Measurements from ENCODE around the gene GYG2. TPM values are rescaled to one million over a fixed set of nuclear protein-coding genes. Genes with fewer than 3 reads are reported as not detected.
A peak's percentile ranks its signal among the peaks of the same experiment; 100 is the strongest.

GYG2 gene
- total RNA-seq, 1 donor from 2014 or later: 117 TPM

DNA sequence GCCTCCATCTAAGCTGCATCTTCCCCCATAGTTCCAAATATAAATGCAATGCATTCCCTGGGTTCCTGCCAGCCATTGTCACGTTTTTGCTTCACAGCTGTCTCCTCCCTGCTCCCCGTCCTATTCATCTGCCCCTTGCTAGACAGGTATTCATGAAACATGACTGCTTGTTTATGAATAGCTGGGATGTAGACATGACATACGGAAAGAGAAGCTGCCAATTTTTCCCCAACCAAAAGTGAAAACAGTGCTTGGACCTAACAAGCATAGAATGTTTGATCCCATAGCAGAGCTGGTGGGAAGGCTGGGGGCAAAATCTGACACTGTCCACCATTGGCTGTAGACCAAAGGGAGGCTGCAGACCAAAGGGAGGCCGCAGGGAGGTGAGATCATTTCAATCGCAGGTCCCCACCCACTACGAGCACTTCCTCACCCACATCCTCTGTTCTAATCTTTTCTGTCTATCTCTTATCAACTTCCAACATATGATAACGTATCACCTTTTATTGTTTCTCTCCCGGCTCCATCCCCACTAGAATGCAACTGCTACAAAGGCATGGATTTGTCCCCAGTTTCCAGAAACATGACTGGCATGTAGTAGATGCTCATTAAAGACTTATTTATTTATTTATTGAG, 8.5 kb upstream of the GYG2 start:
- Mint-ChIP-seq H3K4me3 (ENCODE audit: low read depth) (no peak overlapping the region), H3K4me1 (ENCODE audit: low read depth) (no peaks in the 10 kb centered on the region), H3K27me3 (no peaks in the 10 kb centered on the region), H3K9me3 (ENCODE audit: low read depth) (no peaks in the 10 kb centered on the region), H3K36me3 (ENCODE audit: insufficient read depth) (no peaks in the 10 kb centered on the region), H3K27ac (no peak overlapping the region)
- no peak for DNase-seq (ENCODE audit: low spot score, unreplicated experiment)
- TF ChIP-seq, protein P1, sequence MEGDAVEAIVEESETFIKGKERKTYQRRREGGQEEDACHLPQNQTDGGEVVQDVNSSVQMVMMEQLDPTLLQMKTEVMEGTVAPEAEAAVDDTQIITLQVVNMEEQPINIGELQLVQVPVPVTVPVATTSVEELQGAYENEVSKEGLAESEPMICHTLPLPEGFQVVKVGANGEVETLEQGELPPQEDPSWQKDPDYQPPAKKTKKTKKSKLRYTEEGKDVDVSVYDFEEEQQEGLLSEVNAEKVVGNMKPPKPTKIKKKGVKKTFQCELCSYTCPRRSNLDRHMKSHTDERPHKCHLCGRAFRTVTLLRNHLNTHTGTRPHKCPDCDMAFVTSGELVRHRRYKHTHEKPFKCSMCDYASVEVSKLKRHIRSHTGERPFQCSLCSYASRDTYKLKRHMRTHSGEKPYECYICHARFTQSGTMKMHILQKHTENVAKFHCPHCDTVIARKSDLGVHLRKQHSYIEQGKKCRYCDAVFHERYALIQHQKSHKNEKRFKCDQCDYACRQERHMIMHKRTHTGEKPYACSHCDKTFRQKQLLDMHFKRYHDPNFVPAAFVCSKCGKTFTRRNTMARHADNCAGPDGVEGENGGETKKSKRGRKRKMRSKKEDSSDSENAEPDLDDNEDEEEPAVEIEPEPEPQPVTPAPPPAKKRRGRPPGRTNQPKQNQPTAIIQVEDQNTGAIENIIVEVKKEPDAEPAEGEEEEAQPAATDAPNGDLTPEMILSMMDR (IDR thresholded peaks at IDR 0.05; ENCODE audit: unreplicated experiment): no peak

DNA sequence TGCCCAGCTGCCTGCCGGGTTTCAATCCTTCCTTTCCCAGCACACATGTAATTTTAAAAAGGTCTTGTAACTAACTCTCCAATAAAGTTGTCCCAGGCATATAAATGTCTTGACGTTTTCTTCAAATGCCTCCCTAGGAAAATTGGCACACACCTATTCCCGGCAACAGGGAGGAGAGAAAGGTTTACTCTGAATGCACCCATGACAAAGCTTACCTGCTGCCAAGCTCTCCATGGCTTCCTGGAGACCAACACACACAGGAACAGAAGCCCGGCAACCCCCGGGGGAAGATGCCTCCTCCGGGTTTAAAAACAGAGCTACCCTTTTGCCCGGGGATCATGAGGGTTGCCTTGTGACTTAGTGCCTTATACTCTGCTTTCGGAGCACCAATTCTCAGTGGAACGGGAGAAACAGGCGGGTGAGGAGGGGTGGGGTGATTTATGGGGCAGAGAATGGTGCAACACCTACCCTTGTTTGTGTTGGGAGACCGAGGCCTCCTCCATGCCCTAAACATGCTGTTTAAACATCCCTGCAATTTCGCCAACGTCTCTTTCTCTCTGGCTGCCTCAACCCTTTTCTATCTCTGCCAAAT, 4.8 kb upstream of the GYG2 start:
- Mint-ChIP-seq H3K9me3 (ENCODE audit: low read depth) (no peaks in the 10 kb centered on the region), H3K27me3 (no peaks in the 10 kb centered on the region), H3K4me3 (ENCODE audit: low read depth) (no peak overlapping the region), H3K27ac (no peak overlapping the region), H3K4me1 (ENCODE audit: low read depth) (no peaks in the 10 kb centered on the region), H3K36me3 (ENCODE audit: insufficient read depth) (no peaks in the 10 kb centered on the region)
- TF ChIP-seq, protein P1 (IDR thresholded peaks at IDR 0.05; ENCODE audit: unreplicated experiment): no peak
- DNase-seq (ENCODE audit: low spot score, unreplicated experiment): no peak

DNA sequence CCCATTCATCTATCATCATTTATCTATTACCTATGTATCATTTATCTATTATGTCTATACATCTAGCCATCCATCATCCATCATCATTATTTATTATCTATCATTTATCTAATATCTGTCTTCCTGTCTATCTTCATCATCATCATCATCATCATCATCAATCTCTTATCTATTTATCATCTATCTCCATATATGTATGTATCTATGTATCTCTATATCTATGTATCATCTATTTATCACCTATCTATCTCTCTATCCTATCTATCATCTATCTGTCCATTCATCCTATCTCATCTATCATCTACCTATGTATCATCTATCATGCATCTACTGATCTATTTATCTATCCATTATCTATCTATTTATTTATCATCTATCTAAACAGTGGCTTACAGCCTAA, 3.8 kb upstream of the GYG2 start:
- Mint-ChIP-seq H3K4me1 (ENCODE audit: low read depth) (no peaks in the 10 kb centered on the region), H3K27ac (no peak overlapping the region), H3K27me3 (no peaks in the 10 kb centered on the region), H3K9me3 (ENCODE audit: low read depth) (no peaks in the 10 kb centered on the region), H3K36me3 (ENCODE audit: insufficient read depth) (no peaks in the 10 kb centered on the region), H3K4me3 (ENCODE audit: low read depth) (no peak overlapping the region)
- TF ChIP-seq, protein P1 (IDR thresholded peaks at IDR 0.05; ENCODE audit: unreplicated experiment): no peak
- no peak for DNase-seq (ENCODE audit: low spot score, unreplicated experiment)

DNA sequence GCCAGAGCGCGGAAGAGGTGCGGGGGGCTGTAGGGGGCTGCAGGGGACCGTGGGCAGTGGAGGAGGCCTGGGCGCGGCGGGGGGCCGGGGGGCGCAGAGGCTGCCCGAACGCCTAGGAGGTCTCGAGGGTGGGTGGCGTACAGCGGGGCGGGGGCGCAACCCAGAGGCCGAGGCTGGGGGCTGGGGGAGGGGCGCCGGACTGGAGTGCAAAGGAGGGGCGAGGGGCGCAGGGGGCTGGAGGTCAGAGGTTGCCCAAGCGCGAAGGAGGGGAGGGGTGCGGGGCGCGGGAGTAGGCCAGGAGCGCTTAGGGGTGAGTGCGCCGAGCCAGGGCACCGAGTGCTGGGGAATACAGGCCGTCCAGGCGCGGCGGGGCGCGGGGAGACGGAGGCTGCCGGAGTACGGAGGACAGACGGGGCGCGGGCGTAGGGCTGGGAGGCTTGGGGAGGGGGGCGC, 255 bp downstream of the GYG2 start:
- peaks cover 21% of the 10 kb centered on the region for H3K4me1 Mint-ChIP-seq (ENCODE audit: low read depth)

DNA sequence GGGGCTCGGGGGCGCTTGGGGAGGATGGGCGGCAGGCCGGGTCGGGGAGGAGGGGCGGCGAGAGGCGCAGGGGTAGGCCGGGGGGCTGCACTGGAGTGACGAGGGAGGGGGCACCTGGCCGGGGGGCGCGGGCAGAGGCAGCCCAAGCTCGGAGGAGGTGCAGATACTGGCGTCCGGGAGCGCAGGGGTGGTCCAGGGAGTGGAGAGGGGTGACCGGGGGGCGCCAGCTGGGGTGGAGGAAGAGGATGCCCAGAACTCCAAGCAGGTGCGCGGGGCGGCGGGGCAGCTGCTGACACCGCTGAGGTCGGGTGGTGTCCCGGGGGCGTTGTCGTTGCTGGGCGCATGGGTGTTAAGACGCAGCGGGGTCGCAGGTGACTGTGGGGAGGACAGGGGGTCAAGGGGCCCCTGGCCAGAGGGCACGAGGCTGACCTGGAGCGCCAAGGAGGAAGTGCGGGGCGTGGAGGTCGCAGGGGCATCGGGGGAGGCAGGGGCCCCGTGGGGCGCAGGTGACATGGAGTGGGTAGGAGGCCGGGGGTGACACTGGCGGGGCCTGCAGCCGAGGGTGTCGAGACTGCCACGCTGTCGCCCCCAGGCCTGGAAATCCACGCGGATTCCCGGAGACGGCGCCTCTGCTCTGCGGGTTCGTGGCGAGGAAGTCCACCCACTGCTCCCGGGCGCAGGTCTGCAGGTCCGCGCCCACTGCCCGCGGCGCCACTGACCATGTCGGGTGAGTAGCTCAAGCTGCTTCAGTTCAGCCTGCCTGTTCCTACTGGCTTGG, 928 bp downstream of the GYG2 start:
- DNase-seq (ENCODE audit: low spot score, unreplicated experiment): no peak
- H3K36me3 Mint-ChIP-seq (ENCODE audit: insufficient read depth): peaks cover 21% of the 10 kb centered on the region

More for the DNA sequence above, 255 bp downstream of the GYG2 start:
- DNase-seq (ENCODE audit: low spot score, unreplicated experiment): peak; percentile 61
- H3K36me3 Mint-ChIP-seq (ENCODE audit: insufficient read depth): peaks cover 18% of the 10 kb centered on the region
- no peak overlapping the region for H3K27ac Mint-ChIP-seq
- no peaks in the 10 kb centered on the region for H3K9me3 Mint-ChIP-seq (ENCODE audit: low read depth)
- peak overlapping the region; percentile 73 for H3K4me3 Mint-ChIP-seq (ENCODE audit: low read depth)
- no peaks in the 10 kb centered on the region for H3K27me3 Mint-ChIP-seq
- TF ChIP-seq, protein P1 (IDR thresholded peaks at IDR 0.05; ENCODE audit: unreplicated experiment): no peak

More for the DNA sequence above, 928 bp downstream of the GYG2 start:
- TF ChIP-seq, protein P1 (IDR thresholded peaks at IDR 0.05; ENCODE audit: unreplicated experiment): no peak
- peak overlapping the region; percentile 73 for H3K4me3 Mint-ChIP-seq (ENCODE audit: low read depth)
- peaks cover 22% of the 10 kb centered on the region for H3K4me1 Mint-ChIP-seq (ENCODE audit: low read depth)
- no peak overlapping the region for H3K27ac Mint-ChIP-seq
- H3K27me3 Mint-ChIP-seq: no peaks in the 10 kb centered on the region
- H3K9me3 Mint-ChIP-seq (ENCODE audit: low read depth): no peaks in the 10 kb centered on the region
